NCI-H1092 (cell line): ENCODE results near the gene TTLL1.
"Not testable (repeated sequence)": the region's sequence is repeated elsewhere in the genome, so short reads cannot be mapped to it uniquely, and the experiment has no call there.

Source experiments
- DNase-seq: peaks from one replicate; lab custom pipeline; 2025; lab: John Stamatoyannopoulos, UW

TTLL1 gene

DNA sequence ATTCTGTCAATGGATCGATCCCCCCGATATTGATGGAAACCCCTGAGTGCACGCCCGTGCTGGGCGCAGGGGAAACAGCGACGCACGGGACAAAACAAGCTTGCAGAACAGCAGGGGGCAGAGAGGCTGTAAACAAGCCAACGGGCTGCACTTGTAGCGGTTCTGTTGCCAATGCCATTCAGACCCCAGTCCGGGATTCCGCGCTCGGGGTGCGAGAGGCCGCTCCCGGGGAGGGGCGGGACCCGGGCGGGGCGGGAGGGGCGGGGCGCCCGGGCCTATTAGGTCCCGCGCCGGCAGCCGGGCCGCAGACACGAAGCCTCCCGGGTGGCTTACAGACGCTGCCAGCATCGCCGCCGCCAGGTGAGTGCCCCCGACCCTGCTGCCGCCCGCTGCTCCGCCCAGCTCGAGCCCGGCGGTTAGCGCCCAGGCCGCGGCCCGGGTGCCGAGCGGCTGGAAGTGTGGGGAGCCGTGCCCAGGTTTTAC lies 21.3 kb upstream of the TTLL1 start, which contains the start of gene BIK:
TSS of gene BIK (plus strand) at position 307 of the 483 bp plus-strand sequence. CDS start 13,273 bp downstream, outside the sequence.
- DNase-seq: no peak

DNA sequence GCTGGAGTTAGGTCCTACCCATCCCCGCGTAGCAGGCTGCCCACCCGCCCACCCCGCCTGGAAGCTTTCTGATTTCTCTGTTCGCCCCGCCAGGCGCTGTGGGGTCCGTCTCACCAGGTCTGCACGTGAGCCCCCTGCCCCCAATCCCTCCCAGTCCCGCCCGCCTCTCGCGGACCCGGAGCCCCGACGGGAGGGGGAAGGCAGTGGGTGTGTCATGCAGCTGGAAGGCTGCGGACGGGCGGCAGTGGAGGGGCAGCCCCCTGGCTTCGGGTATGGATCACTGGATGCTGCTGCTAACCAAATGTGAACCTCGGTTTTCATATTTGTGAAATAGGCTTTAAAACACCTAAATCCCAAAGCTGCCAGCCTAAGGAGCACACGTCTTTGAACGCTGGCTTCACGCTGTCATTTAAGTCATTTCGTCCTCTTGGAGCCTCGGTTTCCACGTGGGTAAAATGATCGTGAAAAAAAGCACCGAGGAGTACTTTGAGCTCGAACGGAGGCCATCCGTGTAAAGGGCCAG lies 20.8 kb upstream of the TTLL1 start:
- no peak for DNase-seq

DNA sequence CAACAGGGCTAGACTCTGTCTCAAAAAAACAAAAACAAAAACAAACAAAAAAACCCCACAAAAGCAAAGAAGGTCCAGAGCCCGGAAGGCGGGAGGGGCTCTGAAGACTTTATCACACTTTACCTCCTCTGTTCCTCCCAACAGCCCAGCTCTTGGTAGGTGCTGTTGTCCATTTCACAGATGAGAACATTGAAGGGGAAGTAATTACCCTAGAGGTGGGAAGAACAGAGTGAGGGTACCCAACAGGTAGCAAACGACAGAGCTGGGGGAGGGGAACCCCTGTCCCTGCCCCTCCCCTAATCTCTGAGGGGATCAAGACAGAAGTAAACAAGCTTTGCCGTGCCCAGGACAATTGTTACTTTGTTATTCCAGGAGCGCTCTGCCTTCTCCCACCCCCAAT lies 20.3 kb upstream of the TTLL1 start:
- no peak for DNase-seq

DNA sequence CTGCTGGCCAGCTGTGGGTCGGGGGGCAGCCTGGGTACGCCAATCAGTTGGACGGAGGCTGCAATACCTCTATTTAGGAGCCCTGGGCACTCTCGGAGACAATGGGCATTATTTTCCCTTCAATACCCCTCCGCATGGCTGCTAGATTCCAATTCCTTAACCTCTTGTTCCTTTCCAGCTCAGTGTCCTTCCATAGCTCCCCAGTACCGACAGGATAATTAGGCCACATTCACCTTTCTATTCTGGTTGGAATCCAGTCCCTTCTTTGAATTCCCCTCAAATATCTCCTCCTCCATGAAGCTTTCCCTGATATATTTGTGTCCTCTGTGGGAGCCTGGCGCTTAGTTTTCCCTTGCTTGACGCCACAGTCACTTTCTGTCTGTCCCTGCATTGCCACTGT lies 17.1 kb upstream of the TTLL1 start:
- no peak for DNase-seq

DNA sequence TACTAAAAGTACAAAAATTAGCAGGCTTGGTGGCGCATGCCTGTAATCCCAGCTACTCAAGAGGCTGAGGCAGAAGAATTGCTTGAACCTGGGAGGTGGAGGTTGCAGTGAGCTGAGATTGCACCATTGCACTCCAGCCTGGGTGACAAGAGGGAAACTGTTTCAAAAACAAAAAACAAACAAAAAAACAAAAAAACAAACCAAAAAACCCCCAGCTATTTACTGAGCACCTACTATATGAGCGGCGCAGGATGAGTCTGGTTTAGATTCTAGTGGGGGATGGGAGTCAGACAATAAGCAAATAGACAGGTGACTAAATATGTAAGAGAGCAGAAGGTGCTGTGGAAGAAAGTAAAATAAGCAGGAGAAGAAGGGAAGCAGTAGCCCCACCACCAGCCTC lies 15.8 kb upstream of the TTLL1 start:
- not testable (repeated sequence) for DNase-seq

DNA sequence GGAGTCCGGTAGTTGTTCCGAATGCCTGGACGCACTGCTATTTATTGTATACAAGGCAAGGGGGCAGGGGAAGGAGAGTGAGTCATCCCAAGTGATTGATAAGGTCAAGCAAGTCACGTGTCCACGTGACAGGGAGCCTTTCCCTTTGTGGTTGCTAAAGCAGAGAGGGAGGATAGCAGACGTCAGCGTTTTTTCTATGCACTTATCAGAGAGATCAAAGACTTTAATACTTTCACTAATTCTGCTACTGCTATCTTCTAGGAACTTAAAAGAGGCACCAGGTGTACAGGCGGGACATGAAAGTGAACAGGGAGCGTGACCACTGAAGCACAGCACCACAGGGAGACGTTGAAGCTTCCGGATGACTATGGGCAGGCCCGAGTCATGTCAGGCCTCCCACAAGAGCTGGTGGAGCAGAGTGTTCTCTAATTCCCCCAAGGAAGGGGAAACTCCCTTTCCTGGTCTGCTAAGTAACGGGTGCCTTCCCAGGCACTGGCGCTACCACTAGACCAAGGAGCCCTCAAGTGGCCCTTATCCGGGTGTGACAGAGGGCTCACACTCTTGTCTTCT lies 14.9 kb upstream of the TTLL1 start:
- not testable (repeated sequence) for DNase-seq

DNA sequence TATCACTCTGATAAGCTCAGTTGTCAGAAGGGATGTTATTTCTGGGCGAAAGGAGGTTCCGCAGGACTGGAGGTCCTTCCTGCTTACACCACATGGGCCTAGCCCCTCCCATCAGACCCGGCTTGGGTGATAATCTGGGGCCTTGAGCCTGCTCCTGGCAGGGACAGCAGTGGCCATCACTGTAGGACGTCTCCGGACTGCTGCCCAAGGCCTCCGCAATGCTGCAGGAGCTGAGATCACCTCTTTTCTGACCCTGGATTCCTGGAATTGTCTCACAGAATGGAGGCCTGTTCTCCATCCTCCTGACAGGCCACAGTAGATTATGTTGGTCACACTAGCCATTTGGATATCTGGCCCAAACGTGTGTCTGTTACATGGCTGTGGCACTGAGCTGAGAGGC lies 12.1 kb upstream of the TTLL1 start:
- DNase-seq: no peak

DNA sequence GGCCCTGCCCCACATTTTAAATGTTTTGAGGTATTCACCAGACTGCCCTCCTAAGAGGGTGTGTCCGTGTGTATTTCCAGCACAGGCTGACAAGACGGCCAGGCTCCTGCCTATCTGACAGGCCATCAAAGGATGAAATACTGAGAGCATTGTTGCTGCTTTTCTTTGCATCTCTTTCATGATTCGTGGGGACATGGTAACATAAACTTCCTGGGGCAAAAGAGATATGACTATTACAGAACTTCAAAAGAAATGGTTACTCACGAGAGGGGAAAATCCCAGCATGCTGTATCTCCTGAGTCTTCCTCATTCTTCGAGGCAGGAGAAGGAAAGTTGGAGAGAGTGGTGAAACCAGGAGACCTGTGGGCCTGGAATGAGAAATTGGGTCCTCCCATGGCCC lies 11.0 kb upstream of the TTLL1 start:
- DNase-seq: no peak

DNA sequence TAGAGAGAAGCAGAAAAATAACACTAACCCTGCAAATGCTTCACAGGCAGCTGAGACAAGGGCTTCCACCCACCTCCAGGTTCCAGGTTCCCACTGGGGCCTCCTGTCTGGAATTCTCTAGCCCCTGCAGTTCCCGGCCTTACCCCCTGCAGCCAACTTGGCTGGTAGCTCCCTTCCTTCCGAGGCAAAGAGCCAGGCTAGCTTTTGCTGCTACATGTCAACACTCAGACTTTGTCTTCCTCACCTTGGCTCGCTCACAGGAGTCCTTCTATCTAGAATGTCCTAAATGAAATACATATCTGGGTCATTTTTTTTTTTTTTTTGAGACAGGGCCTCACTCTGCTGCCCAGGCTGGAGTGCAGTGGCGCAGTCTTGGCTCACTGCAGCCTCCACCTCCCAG lies 9.9 kb upstream of the TTLL1 start:
- DNase-seq: no peak

DNA sequence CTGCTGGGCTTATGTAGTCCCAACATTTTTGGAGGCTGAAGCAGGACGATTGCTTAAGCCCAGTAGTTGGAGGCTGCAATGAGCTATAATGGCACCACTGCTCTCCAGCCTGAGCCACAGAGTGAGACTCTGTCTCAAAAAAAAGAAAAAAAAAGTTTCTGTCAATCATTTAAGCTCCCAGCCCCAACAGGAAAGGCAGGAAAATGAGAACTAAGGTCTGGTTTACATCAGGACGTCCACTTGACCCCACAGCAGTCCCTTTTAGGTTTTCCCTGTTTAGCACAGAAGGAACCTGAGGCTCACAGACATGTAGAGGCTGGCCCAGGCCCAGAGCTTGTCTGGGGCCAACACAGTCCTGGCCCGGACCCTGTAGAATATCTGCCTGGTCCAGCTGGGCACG lies 9.2 kb upstream of the TTLL1 start:
- no peak for DNase-seq

DNA sequence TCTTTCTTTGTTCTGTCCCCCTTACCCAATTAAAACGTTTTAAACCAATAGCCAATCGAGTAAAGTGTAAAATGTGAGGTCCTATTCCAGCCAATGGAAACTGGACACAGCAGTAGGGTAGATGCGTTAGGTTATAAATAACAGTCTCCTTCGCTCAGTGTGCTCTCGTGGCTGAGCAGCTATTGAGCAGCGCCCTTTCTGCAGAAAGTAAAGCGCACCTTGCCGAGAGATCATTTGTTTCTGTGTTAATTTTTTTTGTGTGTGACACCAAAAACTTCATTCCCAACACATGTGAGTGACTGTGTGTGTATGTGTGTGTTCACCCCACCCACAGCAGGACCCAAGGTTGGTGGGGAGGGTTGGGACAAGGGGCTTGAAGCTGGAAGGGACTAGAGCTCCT lies 7.2 kb upstream of the TTLL1 start:
- no peak for DNase-seq

DNA sequence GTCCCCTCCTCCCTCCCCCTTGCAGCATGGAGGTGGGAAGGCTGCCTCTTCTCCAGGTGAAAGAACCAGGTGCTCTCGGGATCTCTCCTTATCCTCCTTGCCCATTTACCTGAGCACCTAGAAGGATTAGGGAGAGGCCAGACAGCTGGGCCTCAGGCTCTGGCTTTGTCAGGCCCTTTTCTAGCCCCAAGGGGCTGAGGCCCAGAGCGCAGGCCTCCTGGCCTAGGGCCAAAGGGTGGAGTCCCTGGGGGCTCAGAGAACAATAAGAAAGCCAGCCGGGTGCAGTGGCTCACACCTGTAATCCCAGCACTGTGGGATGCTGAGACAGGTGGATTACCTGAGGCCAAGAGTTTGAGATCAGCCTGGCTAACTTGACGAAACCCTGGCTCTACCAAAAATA lies 5.4 kb upstream of the TTLL1 start:
- DNase-seq: no peak

DNA sequence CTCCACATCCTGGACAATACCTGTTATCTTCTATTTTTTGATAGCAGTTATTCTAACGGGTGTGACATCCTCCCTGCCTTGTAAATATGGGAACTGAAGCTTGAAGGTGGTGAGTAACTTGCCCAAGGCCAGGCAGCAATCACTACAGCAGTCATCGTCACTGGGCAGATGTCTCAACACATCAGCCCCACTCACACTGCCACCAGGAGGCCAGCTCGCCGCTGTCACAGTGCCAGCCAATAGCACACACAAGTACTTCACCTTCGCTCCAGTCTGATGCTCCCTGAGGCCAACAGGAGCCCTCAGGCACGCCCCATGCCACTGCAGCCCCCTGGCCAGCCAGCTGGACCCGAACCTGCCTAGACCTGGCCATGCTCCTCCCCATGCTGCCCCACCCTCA lies 4.9 kb upstream of the TTLL1 start:
- DNase-seq: no peak

DNA sequence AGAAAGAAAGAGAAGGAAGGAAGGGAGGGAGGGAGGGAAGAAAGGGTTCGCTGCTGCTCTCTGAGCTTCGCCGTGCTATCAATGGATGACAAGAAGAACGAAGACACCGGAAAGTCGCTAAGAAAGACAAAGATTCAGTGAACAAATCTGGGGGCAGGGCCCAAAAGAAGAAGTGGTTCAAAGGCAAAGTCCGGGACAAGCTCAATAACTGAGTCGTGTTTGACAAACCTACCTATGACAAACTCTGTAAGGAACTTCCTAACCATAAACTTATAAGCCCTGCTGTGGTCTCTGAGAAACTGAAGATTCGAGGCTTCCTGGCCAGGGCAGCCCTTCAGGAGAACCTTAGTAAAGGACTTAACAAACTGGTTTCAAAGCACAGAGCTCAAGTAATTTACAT lies 2.9 kb upstream of the TTLL1 start:
- DNase-seq: no peak

DNA sequence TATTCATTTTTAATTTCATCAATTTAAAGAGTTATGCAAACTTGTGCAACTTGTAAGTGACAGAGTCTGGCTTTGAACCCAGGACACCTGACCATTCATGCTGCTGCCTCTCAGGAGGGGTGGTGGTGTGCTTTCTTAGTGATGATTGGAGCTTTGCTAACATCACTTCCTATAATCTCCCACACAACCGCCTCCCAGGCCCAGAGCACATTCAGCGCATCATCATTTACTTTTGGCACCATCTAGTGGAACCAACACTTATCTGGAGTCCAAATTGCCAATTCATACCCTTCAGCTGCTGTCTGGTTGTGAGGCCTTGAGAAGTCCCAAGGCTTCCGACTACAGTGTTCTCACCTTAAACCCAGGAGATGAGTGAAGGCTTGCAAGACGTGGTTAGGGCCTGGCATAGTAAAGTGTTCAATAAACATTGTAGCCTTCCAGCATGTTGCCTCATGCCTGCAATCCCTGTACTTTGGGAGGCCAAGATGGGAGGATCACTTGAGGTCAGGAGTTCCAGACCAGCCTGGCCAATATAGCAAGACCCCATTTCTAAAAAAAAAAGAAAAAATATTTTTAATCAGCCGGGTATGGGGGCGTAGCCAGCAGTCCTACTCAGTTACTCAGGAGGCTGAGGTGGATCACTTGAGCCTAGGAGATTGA lies 1.1 kb upstream of the TTLL1 start:
- no peak for DNase-seq

DNA sequence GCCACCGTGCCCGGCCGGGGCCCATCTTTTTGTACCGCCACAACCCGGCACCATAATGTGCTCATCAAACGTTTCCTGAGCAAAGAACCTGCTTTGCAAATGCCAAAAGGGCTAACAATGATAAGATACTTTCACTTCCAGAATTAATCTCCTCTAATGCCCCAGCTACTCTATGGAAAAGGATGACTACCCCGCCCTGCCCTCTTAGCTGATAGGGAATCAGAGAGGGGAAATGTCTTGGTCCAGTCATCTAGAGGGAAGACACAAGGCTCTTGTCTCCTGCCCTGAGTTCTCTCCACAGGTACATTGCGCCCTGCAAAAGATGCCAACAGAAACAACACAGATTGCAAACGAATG lies 586 bp downstream of the TTLL1 start:
- DNase-seq: no peak

DNA sequence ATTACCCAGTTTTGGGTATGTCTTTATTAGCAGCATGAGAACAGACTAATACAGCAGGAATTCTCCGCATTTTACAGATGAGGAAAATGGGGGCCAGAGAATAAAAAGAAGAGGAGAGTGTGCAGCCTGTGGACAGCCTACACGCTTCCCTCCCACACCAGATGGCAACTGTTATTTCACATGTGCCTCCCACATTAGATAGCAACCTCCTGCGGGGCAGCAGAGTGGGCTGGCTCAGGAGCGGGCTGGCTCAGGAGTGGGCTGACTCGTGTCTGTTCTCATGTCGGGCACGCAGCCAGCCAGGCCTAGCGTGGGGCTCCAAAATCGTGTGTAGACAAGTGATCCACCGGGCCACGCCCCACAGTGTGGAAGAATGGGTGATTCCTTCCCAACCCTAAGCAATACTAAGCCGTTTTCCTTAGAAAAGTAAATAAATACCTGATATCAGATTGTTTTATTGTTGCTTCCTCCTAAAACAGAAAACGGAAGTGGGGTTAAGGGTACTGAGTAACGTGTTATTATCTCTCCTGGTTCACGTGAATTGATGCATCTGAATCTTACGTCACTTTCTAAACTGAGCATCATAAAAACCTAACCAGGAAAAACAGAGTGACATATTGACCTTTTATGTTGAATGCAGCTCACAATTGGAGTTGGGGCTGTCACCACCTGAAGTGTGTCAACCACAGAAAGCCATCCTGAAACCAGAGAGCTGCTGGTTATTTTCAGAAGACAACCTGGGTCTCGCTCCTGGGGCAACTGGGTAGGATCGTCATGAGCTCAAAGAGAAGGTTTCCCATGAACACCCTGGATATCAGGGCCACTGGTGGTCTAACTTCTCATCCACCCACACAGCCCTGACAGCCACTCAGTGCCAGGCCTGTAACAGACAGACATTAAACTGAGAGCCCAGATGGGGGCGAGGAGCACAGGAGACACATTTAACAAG lies 3.3 kb downstream of the TTLL1 start:
- no peak for DNase-seq

DNA sequence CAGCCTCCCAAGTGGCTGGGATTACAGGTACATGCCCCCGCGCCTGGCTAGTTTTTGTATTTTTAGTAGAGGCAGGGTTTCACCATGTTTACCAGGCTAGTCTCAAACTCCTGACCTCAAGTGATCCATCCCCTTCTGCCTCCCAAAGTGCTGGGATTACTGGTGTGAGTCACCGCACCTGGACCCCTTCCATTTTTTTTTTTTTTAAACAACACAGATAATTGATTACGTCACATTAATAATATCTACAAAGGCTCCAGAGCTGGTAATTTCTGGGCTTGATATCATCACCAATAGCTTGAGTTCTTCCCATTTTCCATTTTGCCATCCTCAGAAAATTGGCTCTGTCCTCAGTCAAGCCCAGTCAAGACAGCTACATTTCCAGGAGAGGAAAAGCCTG lies 7.2 kb downstream of the TTLL1 start:
- no peak for DNase-seq

DNA sequence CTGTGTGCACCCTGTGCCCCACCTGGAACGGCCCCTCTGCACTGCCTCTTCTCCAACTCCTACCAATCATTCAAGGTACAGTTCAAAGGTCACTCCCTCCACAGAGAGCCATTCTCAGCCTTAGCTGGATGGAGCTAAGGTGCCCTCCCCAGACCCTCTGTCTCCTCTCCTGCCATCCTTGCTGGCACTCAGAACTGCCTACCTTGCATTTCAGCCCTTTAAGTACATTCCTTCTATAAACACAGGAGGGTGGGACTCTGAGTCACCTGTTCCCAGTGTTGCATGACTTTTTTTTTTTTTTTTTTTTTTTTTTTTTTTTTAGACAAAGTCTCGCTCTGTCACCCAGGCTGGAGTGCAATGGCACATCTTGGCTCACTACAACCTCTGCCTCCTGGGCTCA lies 8.6 kb downstream of the TTLL1 start:
- no peak for DNase-seq

DNA sequence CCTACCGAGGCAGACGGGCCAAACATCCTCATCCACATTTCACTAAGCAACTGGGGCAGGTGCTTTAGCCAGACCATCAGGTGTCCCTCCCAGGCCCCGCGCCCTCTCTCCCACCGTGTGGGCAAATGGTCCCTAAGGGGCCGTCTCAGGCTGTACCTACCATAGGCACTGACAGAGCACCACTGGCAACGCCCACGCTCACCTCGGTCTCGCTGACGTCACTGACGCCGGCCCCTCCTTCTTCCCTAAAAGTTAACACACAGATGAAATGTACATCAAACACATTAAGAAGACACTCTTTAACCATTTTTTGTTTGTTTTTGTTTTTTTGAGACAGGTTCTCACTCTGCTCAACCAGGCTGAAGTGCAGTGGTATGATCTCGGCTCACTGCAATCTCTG lies 9.4 kb downstream of the TTLL1 start:
- DNase-seq: no peak

DNA sequence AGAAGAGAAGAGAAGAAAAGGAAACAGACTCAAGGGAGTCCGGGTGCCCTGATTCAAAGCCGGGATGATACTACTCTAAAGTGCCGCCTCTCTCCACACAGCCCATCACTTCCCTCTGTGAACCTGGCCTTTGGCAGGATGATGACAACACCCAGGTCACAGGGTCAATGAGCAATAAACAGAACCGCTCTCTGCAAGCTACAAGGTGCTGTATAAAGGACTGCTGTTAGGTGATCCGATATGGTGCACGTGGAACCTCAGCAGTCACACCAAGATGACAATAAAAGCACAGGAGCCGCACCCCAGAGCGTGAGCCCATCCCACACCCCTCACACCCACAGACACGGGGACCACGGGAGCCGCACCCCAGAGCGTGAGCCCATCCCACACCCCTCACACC lies 10.7 kb downstream of the TTLL1 start:
- DNase-seq: no peak

DNA sequence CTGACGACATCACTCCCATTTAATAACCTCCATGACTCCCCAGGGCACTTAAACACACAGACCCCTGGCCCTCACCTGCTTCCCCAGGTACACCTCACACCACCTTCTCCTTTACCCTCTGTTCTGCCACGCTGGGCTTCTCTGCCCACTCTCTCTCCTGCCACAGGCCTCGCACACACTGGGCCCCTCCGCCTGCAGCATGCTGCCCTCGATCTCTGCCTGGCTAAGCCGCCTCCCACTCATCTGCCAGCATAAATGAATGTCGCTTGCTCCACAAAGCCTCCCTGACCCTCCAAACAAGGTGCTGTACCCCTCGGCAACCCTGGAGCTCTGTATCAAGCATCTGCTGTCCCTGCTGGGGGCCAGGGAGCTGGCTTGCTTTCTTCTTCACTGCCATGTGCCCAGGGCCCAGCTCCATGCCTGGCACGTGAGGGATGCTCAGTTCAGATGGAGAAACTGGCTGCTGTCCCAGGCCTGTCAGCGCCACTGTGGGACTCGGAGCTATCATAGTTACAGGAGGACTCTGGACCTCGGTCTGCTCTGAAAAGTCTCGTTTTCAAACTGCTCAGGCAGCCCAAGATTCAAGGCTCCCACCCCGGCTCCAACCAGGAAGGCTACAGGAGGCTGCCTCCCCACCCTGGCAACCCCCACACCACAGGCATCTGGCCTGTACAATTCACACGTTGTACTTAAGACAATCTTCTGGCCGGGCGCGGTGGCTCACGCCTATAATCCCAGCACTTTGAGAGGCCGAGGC lies 11.9 kb downstream of the TTLL1 start:
- no peak for DNase-seq
